Chondrocyte (in vitro differentiated cells): ENCODE results near the gene COCH. TPM values are rescaled to one million over a fixed set of nuclear protein-coding genes. Genes with fewer than 3 reads are reported as not detected.

Experiments used
- DNase-seq: peaks from one replicate; pipeline ENCODE4 v3.0.0; 2021; ENCODE audit warnings: mixed read lengths, low spot score
- H3K27ac Mint-ChIP-seq: one replicate; pipeline ENCODE4 v1.8.0; 2021; ENCODE audit warnings: mild to moderate bottlenecking, moderate library complexity, mixed read lengths; ENCODE audit not compliant: unreplicated experiment
- H3K27me3 Mint-ChIP-seq: 2 replicates; pipeline ENCODE4 v1.8.0; 2021; ENCODE audit warnings: low read depth, mixed read lengths
- H3K36me3 Mint-ChIP-seq: 2 replicates; pipeline ENCODE4 v1.8.0; 2021; ENCODE audit warnings: low read depth, mixed read lengths
- H3K4me1 Mint-ChIP-seq: 2 replicates; pipeline ENCODE4 v1.8.0; 2021; ENCODE audit warnings: low read depth, mild to moderate bottlenecking, mixed read lengths
- H3K4me3 Mint-ChIP-seq: one replicate; pipeline ENCODE4 v1.8.0; 2021; ENCODE audit warnings: mild to moderate bottlenecking, moderate library complexity, mixed read lengths; ENCODE audit not compliant: unreplicated experiment
- H3K9me3 Mint-ChIP-seq: 2 replicates; pipeline ENCODE4 v1.8.0; 2021; ENCODE audit warnings: low read depth, mixed read lengths
- CTCF ChIP-seq: fragments of 200-600 bp; sonication (generic); IDR thresholded peaks from 2 replicates; pipeline ENCODE4 v1.5.0; 2021; ENCODE audit warnings: antibody characterized with exemption, mild to moderate bottlenecking, moderate library complexity
- total RNA-seq: library from RNA; stranded (reverse); gene quantifications from 3 replicates; pipeline ENCODE4 v1.2.1, GENCODE V29; 2021

Gene COCH
- total RNA-seq, 1 donor from 2014 or later = 14.7 TPM

DNA sequence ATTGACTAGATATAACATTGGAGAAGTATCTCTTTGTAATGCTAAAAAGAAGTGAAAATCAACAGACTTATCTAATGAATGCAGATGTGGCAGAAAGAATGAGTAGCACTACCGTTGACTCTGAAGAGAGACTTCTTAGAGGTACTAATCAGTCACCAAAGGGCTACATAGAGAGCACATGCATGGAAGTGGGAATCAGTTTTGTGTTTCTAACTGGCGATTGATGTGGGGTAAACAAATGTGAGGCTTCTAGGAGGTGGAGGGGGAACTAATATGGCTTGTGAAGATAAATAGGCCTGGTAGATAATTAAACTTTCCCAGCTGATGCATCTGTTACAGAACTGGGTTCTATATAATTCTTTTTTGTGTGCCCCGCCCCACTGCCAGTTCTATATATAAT, 10.5 kb downstream of the COCH start:
- peaks cover 11% of the 10 kb centered on the region for H3K4me1 Mint-ChIP-seq
- no peak overlapping the region for H3K27ac Mint-ChIP-seq
- H3K4me3 Mint-ChIP-seq = no peak overlapping the region
- no peaks in the 10 kb centered on the region for H3K27me3 Mint-ChIP-seq
- no peaks in the 10 kb centered on the region for H3K9me3 Mint-ChIP-seq
- peaks cover 6% of the 10 kb centered on the region for H3K36me3 Mint-ChIP-seq
- DNase-seq = no peak
- TF ChIP-seq CTCF = no peak

- H3K4me1 Mint-ChIP-seq = peaks cover 11% of the 10 kb centered on the region
- H3K9me3 Mint-ChIP-seq = no peaks in the 10 kb centered on the region
- no peak for TF ChIP-seq CTCF
- H3K4me3 Mint-ChIP-seq = no peak overlapping the region
- DNase-seq = no peak
- H3K27ac Mint-ChIP-seq = no peak overlapping the region
- peaks cover 6% of the 10 kb centered on the region for H3K36me3 Mint-ChIP-seq
- no peaks in the 10 kb centered on the region for H3K27me3 Mint-ChIP-seq
Observed at GRCh38 chr14:30885840-30886740, 11.7 kb downstream of the COCH start.

DNA sequence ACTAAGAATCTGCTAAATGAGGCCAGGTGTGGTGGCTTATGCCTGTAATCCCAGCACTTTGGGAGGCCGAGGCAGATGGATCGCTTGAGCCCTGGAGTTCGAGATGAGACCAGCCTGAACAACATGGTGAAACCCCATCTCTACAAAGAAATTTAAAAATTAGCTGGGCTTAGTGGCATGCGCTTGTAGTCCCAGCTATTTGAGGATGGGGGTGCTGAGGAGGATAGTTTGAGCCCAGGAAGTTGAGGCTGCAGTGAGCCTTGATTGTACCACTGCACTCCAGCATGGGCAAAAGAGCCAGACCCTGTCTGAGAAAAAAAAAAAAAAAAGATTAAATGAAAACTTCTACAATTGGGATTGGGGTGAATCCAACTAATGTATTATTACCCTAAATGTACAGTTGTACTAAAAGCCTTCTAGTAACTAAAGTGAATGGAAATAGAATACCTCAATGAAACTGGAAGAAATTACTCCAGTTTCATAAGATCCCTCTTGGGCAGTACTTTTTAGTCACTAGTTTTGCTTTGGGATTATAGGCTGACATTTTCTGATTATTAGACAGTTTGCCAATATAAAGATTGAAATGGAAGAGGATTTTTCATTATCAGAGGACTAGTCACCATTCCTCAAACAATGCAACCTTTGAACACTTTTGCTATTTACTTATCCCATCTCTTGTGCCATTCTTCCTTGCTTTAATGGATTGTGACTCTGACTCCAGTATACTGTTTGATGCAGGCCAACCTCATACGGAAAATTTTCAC, 14.3 kb downstream of the COCH start:
- TF ChIP-seq CTCF = no peak
- Mint-ChIP-seq H3K4me1 (peaks cover 6% of the 10 kb centered on the region), H3K27me3 (no peaks in the 10 kb centered on the region), H3K4me3 (no peak overlapping the region), H3K9me3 (no peaks in the 10 kb centered on the region), H3K36me3 (peaks cover 6% of the 10 kb centered on the region), H3K27ac (no peak overlapping the region)
- DNase-seq = no peak

DNA sequence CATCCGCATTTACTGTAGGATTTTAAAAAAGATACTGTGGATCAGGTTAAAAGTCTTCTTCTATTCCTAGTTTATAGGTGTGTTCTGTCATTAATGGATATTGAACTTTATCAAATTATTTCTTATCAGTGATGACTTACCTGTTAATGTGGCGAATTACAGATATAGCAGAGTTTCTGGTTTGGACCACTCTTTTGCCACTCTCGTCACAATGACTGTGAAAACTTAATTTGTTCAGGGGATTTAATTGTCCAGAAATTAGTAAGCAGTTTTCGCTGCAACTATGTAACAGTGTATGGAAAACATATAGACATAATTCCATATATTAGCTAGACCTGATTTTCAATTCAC, 14.9 kb downstream of the COCH start:
- Mint-ChIP-seq H3K36me3 (peaks cover 6% of the 10 kb centered on the region), H3K4me3 (no peak overlapping the region), H3K27me3 (no peaks in the 10 kb centered on the region), H3K4me1 (peaks cover 6% of the 10 kb centered on the region), H3K9me3 (no peaks in the 10 kb centered on the region), H3K27ac (no peak overlapping the region)
- TF ChIP-seq CTCF = no peak
- DNase-seq = no peak

DNA sequence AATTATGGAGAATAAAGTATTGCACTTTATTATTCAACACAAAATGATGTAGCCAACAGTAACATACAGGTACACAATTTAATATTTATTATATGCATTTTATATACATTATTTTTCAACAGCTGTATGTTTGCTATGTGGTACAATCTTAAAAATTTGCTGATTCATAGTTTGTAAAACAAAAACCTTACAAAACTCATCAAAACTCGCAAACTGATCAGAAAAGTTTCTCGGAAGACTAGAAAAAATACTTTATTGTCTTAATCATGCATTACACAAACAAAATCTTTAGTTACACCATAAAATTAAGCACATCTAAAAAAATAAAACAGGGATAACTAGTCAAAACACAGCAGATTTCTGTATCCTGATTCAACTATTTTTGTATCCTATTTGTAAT, 19.5 kb downstream of the COCH start:
- Mint-ChIP-seq H3K27me3 (no peaks in the 10 kb centered on the region), H3K9me3 (no peaks in the 10 kb centered on the region), H3K27ac (no peak overlapping the region), H3K4me3 (no peak overlapping the region), H3K36me3 (peaks cover 19% of the 10 kb centered on the region), H3K4me1 (peaks cover 11% of the 10 kb centered on the region)
- TF ChIP-seq CTCF = no peak
- DNase-seq = no peak
